ENCODE results near the gene RELL2.
A peak's percentile ranks its signal among the peaks of the same experiment; 100 is the strongest.

RELL2 gene

DNA sequence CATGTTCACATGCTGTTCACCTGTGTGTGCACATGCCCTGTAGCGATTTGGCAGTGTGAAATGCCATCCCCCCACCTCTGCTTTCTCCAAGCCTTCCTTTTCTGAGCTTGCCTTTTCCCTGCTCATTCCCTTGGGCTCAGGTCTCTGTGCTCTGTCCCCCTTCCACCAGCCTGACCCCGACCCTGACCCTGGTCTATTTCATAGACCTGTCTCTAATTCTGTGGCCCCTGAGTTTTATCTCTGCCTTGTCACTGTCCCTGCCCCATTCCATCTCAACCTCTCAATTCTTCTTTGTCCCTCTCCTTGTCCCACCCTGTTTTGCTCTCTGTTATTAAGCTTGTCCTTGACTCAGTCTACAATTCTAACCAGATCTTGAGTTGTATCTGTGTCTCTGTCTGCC is 44.5 kb downstream of the RELL2 start:
- TF ChIP-seq, protein P1, sequence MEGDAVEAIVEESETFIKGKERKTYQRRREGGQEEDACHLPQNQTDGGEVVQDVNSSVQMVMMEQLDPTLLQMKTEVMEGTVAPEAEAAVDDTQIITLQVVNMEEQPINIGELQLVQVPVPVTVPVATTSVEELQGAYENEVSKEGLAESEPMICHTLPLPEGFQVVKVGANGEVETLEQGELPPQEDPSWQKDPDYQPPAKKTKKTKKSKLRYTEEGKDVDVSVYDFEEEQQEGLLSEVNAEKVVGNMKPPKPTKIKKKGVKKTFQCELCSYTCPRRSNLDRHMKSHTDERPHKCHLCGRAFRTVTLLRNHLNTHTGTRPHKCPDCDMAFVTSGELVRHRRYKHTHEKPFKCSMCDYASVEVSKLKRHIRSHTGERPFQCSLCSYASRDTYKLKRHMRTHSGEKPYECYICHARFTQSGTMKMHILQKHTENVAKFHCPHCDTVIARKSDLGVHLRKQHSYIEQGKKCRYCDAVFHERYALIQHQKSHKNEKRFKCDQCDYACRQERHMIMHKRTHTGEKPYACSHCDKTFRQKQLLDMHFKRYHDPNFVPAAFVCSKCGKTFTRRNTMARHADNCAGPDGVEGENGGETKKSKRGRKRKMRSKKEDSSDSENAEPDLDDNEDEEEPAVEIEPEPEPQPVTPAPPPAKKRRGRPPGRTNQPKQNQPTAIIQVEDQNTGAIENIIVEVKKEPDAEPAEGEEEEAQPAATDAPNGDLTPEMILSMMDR (IDR thresholded peaks at IDR 0.05; ENCODE audit: low read depth, low read length, missing control alignments): no peak
- no peak for DNase-seq (ENCODE audit: extremely low read depth, low read depth)
- H3K4me3 ChIP-seq (replicated peaks; ENCODE audit: low read depth, low read length): peak overlapping the region; percentile 44

- no peak for DNase-seq (ENCODE audit: extremely low read depth, low read depth)
- H3K4me3 ChIP-seq (replicated peaks; ENCODE audit: low read depth, low read length): peak within 1 kb of the TSS; percentile 44
- TF ChIP-seq, protein P1 (IDR thresholded peaks at IDR 0.05; ENCODE audit: low read depth, low read length, missing control alignments): no peak
Measured at GRCh38 chr5:141681695-141682641, 45.2 kb downstream of the RELL2 start, which contains the start of gene ARAP3. Gene ARAP3 (minus strand): TSS chr5:141682230. CDS start chr5:141680486, 1,744 bp downstream.

DNA sequence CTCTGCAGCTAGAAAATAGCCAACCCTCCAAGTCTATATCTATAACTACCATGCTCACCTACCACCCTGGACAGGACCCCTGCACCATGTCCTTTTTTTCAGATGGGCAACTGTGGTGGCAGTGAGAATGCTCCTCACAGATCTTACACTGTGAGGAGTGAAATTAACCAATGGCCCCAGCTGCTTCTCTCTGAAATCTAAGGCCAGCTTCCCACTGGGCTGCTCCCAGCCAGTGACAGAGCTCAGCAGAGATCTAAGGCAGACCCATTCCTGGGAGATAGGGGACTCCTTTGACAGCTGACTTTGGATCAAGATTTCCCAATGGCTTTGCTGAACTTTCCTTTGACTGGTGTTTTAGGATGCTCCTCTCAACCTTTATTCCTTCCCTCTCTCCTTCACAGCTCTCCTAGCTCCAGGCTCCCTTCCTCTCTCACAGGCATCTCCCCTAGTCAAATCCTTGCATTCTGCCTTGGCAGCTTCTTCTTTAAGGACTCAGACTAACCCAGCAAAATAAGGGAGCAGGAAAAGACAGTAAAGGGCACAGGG is 46.9 kb downstream of the RELL2 start:
- no peak for DNase-seq (ENCODE audit: extremely low read depth, low read depth)
- TF ChIP-seq, protein P1 (IDR thresholded peaks at IDR 0.05; ENCODE audit: low read depth, low read length, missing control alignments): no peak
- H3K4me3 ChIP-seq (replicated peaks; ENCODE audit: low read depth, low read length): no peak overlapping the region

DNA sequence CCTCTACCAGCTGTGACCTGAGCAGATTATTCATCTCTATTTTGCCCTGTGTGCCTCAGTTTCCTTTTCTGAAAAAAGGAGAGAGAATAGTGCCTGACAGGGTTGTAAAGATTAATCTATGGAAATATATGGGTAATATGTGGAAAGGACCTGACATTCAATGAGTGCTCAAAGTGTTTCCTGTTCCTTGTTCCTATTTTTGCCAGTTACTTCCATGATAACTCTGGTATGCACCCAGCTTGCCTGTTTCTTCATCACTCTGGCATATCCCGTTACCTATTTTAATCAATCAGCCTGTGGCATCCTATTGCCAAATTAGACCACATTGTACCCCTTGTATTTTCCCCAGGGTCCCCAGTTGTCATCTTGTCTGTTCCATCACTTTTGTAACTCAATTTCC is 48.8 kb downstream of the RELL2 start:
- no peak overlapping the region for H3K4me3 ChIP-seq (replicated peaks; ENCODE audit: low read depth, low read length)
- TF ChIP-seq, protein P1 (IDR thresholded peaks at IDR 0.05; ENCODE audit: low read depth, low read length, missing control alignments): no peak
- no peak for DNase-seq (ENCODE audit: extremely low read depth, low read depth)

DNA sequence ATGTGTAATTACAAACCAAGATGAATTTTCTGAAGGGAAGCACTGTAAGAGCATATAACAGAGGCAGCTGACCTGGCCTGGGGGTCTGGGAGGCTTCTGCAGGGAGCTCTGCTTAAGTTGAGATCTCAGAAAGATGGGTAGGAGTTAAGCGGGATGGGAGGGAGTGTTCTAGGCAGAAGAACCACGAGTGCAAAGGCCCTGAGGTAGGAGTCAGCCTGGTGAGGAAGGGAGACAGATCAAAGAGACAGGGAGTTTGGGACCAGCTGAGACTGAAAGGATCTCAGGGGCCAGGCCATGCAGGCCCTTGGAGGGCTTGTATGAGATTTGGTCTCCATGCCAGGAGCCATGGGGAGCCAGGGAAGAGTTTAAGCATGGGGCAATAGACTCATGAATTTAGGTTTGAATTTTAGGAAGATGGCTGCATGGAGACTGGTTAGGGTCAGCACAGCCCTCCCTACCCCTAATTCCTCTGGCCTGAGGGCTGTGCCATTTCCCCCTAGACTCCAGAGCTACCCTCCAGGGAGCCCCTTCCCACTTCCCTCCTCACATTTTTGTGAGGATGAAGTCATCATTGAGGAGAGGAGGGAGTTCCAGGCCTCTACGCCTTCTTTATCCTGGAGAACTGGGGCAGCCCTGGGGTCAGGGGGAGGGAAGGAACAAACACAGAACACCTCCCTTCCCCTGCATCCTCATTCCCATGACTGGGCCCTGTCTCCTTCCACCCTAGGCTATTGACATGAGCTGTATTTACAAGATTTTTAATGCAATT is 50.0 kb downstream of the RELL2 start:
- no peak overlapping the region for H3K4me3 ChIP-seq (replicated peaks; ENCODE audit: low read depth, low read length)
- TF ChIP-seq, protein P1 (IDR thresholded peaks at IDR 0.05; ENCODE audit: low read depth, low read length, missing control alignments): no peak
- no peak for DNase-seq (ENCODE audit: extremely low read depth, low read depth)
